HG03571 (cell line): ENCODE measurements around the gene OCA2.

Experiments
- ATAC-seq: cut with Tn5 transposase; IDR thresholded peaks from one replicate; pipeline ENCODE4 v1.9.1; 2021; ENCODE audit not compliant: unreplicated experiment

OCA2 gene

GRCh38 chr15:27826902-27827714, 272.0 kb downstream of the OCA2 start:
- no peak for ATAC-seq

- no peak for ATAC-seq
Observed at GRCh38 chr15:27826411-27826810, 272.7 kb downstream of the OCA2 start.

- no peak for ATAC-seq
Observed at GRCh38 chr15:27824841-27825422, 274.2 kb downstream of the OCA2 start.

- ATAC-seq: no peak
Observed at GRCh38 chr15:27821273-27821672, 277.8 kb downstream of the OCA2 start.

- no peak for ATAC-seq
Observed at GRCh38 chr15:27820722-27821121, 278.4 kb downstream of the OCA2 start.

- no peak for ATAC-seq
Observed at GRCh38 chr15:27820232-27820631, 278.9 kb downstream of the OCA2 start.

- ATAC-seq: no peak
Observed at GRCh38 chr15:27817258-27817657, 281.9 kb downstream of the OCA2 start.

GRCh38 chr15:27816790-27817189, 282.3 kb downstream of the OCA2 start:
- no peak for ATAC-seq

- no peak for ATAC-seq
Observed at GRCh38 chr15:27815035-27815434, 284.1 kb downstream of the OCA2 start.

- no peak for ATAC-seq
Observed at GRCh38 chr15:27813139-27813538, 286.0 kb downstream of the OCA2 start.

GRCh38 chr15:27808182-27808581, 290.9 kb downstream of the OCA2 start:
- no peak for ATAC-seq

GRCh38 chr15:27807335-27807734, 291.8 kb downstream of the OCA2 start:
- ATAC-seq: no peak

GRCh38 chr15:27806396-27806795, 292.7 kb downstream of the OCA2 start:
- no peak for ATAC-seq

GRCh38 chr15:27805261-27806220, 293.6 kb downstream of the OCA2 start:
- ATAC-seq: no peak

- no peak for ATAC-seq
Observed at GRCh38 chr15:27804569-27805260, 294.4 kb downstream of the OCA2 start.

- ATAC-seq: no peak
Observed at GRCh38 chr15:27798807-27799206, 300.3 kb downstream of the OCA2 start.

GRCh38 chr15:27797765-27798164, 301.4 kb downstream of the OCA2 start:
- ATAC-seq: no peak

- no peak for ATAC-seq
Observed at GRCh38 chr15:27796405-27797320, 302.5 kb downstream of the OCA2 start.

- ATAC-seq: no peak
Observed at GRCh38 chr15:27792756-27793264, 306.3 kb downstream of the OCA2 start.

- no peak for ATAC-seq
Observed at GRCh38 chr15:27790270-27790669, 308.8 kb downstream of the OCA2 start.
